Activated gamma-delta T cell (primary cell): Measurements from ENCODE around the gene MEGF10.

ENCODE experiments used
- DNase-seq: peaks from one replicate; lab custom pipeline; 2025; lab: John Stamatoyannopoulos, UW

The MEGF10 gene

DNA sequence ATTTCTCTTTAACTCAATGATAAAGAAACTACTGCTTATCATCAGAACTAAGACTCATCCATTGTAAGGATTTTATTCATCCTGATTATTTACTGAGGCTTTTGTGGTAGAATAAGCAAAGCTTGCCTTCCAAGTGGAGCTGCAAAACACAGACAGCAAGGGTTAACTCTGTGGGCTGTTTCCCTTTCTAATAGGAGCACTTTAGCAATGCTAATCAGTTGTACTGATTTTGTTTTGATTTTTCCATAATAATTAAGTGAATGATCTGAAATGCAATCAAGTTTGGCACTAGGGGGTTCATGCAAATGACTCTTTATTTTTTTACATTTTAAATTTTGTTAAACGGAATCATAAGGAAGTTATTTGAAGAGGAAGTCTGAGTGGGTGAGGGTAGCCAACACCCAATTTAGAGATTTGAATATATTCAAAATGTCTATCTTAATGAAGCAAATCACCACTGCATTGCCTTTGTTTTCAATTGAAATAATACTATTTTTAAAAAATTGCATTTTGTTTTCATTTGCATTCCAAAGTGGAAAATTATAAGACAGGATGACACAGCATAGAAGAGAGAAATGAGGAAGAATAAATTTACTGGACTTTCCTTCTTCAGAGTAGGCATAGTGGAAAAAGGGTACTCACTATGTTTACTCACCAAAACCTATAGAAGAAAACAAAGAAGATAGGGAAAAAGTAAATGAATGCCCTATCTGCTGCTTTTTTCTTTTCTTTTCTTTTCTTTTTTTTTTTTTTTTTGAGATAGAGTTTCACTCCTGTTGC, 36.6 kb downstream of the MEGF10 start:
- DNase-seq: no peak

DNA sequence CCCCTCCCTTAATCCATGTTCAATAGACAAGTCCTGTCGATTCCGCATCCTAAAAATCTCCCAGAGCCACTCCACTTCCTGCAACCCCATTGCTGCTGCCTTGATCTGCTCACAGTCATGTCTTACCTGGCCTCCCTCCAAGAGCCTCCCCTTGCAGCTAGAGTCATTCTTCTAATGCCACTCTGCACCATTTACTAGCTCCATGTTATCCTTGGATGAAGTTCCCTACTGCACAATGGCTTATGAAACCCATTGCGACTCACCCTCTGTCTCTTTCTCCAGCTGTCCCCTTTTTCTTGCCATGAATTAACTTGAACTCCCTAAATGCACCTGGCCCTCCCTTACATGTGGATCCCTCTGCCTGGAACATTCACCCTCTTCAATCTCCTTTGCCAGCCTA, 39.5 kb downstream of the MEGF10 start:
- no peak for DNase-seq

DNA sequence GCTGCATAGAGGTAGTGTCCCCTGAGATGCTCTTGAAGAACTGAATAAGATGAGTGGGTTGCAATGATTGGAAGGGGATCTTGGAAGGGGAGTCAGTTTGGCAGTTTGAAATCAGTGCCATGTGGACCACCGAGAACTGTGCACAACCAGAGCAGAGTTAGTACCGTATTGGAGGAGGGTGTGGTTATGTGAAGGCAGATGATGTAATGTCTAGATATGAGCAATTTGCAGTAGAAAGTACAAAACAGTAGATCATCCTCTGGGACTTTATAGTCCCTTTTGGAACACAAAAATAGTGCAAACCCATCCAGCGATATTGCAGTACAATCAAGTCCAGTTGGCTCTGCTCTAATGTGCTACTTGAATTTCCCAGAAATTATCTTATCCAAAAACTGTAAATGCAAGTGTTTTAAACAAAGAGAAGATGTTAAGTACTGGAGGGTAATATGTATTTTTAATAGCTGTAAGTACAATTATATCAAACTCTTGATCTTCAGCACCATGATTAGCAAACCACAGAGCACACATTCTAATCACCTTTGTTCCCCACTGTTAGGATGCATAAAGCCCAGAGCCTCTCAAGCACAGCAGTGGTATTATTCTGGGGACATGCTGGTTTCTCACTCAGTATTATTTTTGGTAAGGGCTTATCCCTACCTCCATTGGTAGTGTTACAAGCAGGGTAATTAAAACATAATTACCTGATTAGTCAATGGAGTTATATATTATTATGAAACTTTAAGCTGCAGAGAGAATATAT, 41.5 kb downstream of the MEGF10 start:
- DNase-seq: no peak

DNA sequence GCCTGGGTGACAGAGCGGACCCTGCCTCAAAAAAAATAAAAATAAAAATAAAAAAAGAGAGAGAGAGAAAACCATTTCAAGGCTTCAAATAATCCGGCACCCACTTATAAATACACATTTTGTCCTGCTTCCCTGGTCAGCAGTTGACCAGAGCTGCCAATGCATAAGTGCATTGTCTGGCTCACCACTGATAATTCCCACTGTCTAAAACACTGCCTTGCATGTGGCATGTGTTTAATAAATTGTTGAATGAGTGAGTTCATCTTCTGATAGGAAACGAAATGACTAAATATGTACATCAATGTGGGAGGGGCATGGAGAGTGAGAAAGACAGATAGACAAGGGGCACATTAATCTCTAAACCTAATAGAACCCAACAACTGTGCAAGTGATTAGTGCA, 42.9 kb downstream of the MEGF10 start:
- DNase-seq: no peak

DNA sequence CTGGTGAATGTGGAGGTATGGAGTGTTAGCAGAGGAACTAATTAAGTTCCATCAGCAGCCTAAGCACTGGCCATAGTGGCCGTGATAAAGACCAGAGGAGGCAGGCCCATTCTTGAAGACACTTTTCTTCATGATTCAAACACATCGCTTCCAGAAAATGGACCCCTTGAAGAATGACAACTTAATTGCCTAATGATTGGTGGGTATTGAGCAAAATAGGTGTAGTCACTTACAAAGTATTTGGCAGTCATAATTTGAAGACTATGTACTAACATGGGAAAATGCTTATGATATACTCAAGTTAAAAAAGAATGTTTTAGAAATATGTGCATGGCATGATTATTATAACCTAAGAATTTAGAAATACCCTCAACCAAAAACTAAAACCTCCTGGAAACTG, 44.8 kb downstream of the MEGF10 start:
- DNase-seq: no peak

DNA sequence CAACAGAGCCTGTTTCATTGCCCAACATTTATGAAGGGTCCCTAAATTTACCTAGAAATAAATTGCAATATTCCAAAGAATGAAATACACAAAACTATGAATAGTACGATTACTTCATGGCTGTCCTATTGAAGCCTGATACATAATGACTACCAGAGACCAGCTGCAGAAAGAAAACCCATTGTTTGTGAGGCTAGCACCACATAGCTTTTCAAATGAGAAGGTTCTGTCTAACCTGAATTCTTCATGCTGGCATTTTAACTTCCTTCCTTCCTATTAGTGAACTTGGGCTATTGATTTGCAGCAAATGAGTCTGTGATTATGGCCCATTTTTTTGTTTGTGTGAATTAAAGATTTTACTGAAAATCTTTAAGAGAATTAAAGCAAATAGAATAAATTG, 47.3 kb downstream of the MEGF10 start:
- no peak for DNase-seq

DNA sequence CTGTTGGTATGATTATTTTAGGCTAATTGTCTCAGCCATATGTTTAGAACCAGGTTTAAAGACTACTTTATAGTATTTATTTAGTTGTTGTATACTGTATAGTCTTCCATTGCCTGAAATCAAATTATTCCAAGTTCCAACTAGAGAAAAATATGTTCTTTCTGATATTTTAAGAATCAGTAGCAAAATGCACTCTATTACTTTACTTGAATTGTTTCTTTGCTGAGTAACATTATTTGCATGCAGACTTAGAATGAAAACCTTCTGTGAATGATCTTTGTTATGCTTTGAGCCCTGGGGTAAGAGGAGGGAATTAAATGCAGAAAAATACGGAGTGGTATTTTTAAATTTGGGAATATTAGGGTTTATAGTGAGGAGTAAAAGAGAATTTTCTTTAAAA, 47.9 kb downstream of the MEGF10 start:
- no peak for DNase-seq

DNA sequence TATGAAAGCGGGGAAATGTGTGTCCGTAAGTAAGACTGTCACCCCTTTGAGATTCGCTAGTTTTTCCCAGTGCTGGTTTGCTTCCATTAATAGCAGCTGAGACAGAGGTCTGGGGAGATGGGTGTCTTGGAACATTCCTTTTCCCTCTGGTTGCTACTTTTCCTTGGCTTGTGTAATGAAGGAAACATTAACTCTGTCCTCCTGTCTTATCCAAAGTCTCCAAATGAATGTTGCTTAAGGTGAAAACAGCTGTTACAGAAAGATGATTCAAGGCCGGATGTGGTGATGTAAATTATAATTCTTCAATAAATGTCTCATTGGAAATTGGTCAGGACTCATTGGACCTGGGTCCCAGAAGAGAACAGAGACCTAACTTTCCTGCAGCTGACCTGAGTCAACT, 50.0 kb downstream of the MEGF10 start:
- DNase-seq: no peak

DNA sequence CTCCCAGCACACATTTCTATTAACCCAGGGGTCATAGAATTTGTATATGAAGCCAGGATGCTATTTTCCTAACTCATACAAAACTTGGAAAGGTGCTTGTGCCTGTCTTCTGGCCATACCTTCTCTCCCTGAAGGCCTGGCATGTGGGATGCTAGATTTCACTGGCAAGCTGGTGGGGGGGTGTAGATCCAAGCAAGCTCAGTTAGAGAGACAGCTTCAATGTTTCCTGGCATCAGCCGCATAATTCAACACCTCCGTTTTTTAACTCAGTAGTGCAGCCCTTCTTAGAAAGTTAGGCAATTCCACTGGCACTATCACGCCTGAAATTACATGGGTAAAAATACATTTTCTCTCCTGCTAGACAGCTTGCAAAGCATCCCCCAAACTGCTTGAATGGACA, 51.8 kb downstream of the MEGF10 start:
- DNase-seq: no peak

DNA sequence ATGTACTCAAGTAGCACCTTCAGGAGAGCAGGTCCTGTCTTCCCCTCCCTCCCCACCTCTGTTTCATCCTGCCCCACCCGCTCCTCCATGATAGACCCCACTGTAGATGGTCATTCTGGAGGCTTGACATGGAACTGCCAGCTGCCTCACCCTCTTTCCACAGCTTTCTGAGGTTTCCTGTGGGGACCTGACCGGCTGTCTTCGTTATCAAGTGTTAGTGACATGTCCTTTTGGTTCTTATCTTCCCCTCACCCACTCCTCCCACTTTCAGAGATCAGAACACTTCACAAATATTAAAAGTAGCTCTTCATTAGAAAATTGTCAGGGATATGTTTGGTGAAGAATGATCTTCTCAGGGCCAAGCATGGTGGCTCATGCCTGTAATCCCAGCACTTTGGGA, 52.7 kb downstream of the MEGF10 start:
- no peak for DNase-seq

DNA sequence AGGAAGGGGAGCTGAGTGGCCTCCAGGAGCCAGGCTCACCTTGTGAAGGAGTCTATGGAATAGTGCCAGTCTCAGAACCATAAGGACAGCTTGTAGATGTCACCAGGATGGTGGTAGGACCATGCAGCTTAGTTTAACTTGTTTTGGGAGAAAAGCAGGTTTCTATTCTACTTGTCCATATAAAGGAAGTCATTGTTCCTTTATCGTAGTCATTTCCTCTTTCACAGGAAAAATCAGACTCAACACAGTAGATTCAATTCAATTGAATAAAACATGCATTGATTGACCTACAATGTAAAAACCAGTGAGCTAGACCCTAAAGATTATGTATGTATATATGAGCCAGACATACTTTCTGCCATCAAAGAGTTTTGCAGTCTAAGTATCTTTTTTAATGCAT, 53.3 kb downstream of the MEGF10 start:
- no peak for DNase-seq

DNA sequence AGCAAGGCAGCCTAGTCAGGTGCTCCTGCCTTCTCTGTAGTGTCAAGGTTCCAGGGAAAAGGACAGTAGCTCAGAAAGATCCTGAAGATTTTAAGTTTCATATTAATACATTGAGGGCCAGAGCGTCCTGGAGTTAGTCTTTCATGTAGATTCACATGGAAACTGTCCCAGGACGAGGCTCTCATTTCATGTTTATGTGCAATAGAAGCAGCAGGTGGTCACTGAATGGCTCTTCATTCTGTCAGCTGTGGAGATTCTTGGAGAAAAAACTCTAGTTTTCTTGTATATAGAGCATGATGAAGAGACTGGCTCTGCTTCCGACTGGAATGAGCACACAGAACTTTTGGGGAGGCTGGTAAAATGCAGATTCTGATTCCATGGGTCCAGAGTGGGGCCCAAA, 54.3 kb downstream of the MEGF10 start:
- DNase-seq: no peak

DNA sequence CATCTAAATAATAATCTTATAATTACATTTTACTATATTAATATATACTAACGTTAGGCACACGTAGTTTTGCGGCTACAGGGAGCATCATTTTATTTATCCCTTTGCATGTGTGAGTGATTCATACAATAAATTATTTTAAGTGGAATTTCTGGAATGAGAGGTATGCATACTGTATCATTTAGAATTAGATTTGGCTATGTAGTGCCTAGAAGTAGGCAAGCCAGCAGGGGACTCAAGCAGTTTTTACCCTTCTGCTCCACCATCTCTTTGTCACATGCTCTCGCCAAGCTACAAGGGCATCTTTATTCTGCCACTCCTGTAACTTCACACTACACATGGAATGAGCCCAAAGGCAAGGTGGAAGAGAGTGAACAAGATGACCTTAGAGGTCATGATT, 60.8 kb downstream of the MEGF10 start:
- no peak for DNase-seq

DNA sequence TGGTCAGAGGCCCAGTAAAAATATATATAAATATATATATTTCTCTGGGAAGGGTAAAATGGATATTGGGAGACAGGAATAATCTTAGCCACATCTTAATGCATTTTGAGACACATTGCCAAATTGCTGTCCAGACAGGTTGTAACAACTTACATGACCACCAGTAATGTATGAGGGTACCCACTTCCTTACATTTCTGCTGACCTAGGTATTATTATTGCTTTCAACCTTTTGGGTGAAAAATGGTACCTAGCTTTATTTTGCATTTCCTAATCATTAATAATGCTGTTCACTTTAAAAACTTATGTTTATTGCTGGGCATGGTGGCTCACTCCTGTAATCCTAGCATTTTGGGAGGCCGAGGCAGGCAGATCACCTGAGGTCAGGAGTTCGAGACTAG, 61.5 kb downstream of the MEGF10 start:
- no peak for DNase-seq

DNA sequence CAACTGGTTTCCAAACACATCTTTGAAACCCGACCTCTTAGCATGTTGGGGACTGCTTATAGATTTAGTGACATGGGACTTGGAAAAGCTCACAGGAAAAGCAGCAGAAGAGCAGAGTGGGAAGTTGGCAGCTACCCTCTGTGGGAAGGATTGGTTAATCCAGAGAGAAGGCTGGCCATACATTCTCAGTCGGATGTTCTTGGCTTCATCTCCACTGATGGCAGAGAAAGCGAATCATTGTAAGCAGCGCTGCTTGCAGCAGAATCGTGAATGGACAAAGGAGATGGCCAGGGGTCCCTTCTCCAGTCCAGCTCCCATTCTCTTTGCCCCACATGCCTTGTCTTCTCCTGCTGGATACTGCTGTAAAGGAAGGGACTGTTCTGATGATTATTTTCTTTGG, 62.7 kb downstream of the MEGF10 start:
- no peak for DNase-seq

DNA sequence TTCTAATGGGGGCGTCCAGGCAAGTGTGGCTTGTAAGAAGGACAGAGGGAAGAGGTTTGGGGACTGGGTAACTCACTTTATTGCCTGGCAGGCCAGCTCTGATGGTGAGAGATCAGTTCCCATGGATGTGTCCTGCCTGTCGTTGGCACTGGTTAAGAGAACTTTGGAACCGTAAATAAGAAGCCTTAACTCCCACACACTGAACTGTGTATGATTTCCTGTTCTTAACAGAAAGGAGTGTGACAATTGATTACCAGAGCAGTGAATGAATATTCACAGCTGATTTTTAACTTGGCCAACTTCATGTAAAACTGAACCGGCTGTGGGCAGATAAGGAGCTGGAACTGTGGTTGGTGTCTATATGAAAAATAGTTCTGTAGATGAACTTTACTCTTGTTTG, 63.2 kb downstream of the MEGF10 start:
- DNase-seq: no peak

DNA sequence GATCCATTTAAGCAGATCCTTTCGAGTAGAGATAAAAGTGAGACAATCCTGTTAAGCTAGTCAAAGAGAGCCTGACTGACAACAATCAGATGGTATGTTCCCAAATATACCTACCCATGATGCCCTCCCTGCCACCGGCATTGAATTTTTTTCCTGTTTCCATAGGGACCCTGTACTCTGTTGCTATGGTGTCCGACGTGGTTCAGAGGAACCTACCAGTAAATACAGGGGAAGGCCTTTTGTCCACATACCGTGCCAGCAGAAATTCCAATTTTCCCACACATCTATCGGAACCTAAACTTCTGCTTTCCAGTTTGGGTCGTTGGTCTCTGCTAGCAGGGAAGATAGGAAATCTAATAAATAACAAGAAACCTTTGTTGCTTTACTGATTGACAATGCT, 64.7 kb downstream of the MEGF10 start:
- DNase-seq: no peak

DNA sequence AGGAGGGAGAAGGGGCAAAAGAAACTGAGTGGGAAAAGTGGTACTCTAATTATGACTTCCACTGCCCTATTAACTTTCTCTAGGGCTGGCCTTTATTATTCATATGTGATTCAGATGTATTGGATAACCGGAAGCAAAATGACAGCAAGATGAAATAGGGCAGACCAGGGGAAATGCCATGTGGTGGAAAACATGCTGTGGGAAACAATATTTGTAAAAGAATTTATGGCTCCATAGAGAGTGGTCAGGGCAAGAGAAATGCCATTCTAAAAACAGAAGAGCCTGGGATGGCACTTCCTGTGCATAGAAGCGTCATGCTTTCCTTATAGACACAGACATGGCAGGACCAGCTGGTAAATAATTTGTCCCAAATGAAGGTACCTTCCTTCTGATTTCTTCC, 67.7 kb downstream of the MEGF10 start:
- no peak for DNase-seq

DNA sequence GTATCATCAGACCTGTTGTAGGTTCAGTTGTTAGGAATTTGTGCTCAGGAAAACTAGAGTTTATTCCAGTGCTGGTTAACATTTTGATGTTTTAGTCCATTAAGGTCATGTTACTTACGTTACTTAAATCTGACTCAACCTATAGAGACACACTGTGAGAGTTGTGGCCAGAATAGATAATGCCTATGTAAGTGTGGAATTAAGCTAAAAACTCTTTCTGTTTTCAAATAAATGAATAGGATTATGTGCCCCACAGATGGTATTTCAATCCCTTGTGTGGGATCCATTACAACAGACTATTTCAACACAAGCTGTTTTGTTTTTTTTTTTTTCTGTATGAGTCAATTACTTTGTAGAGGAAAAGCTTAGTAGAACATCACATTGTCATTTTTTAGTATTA, 68.1 kb downstream of the MEGF10 start:
- no peak for DNase-seq

DNA sequence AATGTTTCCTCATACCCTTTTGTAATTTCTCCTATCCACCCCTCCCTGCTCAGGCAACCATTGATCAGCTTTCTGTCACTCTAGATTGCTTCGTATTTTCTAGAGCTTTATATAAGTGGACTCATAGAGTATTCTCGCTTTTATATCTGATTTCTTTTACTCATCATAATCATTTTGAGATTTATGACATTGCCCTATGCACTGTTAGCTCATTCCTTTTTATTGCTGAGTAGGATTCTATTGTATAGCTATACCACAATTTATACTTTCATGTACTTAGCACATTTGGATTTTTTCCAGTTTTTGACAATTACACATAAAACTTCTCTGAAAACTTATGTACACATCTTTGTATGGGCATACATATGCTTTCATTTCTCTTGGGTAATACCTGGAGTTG, 68.9 kb downstream of the MEGF10 start:
- no peak for DNase-seq

DNA sequence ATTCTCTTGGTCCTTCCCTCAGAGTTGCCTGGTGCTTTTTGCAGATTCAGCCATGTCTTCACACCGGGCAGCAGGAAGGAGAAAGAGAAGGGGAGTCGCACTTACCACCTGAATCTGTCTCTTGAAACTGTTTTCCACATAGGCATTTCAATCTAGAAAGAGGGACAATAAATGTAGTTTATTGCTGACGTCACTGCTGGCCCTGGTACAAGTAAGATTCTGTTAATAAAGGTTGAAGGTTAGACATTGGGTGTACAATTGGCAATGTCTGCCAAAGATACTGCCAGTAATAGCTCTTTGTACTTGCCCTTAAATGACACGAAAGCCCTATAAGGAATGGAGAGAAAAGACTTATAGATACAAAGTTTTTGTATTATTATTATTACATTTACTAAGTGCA, 72.8 kb downstream of the MEGF10 start:
- no peak for DNase-seq

DNA sequence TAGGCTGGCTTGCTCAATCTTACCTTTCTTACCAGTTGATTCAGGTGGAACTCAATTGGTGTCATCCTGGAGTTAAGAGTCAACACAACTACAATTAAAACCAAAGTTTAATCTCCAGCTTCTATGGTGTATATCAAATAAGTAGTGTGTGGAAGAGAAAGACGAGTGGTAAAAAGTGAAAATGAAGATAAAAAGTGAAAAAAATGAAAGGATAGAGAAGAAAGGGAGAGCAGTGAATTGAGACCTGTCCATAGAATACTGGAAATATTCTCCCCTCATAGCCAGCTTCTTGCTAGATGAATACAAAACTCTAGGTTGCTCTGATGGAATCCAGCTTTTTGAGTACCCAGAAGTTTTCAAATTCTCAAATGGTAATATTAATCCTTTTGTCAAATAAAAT, 76.4 kb downstream of the MEGF10 start:
- DNase-seq: no peak

DNA sequence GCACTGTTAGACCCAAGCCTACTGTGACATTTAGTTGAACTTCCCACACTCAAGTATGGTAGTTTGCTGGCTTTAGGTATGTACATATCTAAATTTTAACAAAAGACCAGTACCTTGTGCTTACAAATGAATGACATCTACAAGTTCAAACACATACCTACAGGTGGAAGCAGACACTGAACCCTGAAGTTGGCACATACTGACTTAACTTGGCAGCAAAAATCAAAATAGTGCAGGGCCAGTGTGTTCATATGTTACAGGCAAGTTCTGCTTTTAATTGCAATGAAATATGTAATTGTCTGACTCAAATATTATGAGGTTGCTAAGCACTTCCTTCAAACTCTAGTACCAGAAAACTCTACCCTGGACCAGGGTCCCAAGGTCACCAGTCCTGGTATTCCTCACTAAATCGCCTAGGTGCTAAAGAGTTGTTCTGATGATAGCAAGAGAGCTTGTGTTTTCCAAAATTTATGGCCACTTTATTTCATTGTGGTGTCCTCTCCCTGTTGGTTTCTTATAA, 77.4 kb downstream of the MEGF10 start:
- DNase-seq: no peak

DNA sequence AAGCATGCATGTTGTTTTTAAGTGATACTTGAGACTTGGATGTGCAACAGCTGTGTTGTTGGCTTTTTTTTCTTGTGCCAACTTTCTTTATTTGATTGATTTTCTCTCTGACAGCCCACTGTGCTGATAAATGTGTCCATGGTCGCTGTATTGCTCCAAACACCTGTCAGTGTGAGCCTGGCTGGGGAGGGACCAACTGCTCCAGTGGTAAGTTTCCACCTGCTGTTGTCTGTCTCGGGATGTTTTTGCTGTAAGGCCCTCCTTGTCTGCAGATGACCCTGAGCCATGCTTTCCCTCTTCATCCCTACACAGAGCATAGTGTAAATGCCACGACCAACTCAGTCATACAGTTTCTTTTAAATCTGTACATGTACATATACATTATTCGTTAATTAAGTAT, 79.2 kb downstream of the MEGF10 start:
- DNase-seq: no peak
